GM12874 (cell line): ENCODE data around the gene BEND6.

ENCODE experiments used
- CTCF ChIP-seq: IDR thresholded peaks from 2 replicates; pipeline ENCODE4 v1.5.1; 2011; ENCODE audit warnings: low read depth, mild to moderate bottlenecking, control low read depth, low read length, moderate library complexity; ENCODE audit not compliant: insufficient read depth

The BEND6 gene

GRCh38 chr6:57021086-57021720, 66.3 kb downstream of the BEND6 start:
- peak; percentile 20; the same call in 1 of the 2 replicates for TF ChIP-seq CTCF

GRCh38 chr6:57024321-57024720, 69.4 kb downstream of the BEND6 start:
- no peak for TF ChIP-seq CTCF

- no peak for TF ChIP-seq CTCF
Observed at GRCh38 chr6:57024775-57025174, 69.9 kb downstream of the BEND6 start.

GRCh38 chr6:57026001-57026400, 71.1 kb downstream of the BEND6 start:
- TF ChIP-seq CTCF = no peak

GRCh38 chr6:57027301-57027700, 72.4 kb downstream of the BEND6 start:
- no peak for TF ChIP-seq CTCF

- no peak for TF ChIP-seq CTCF
Observed at GRCh38 chr6:57029213-57029612, 74.3 kb downstream of the BEND6 start.

- TF ChIP-seq CTCF = no peak
Observed at GRCh38 chr6:57033228-57033627, 78.3 kb downstream of the BEND6 start.

GRCh38 chr6:57035549-57035948, 80.6 kb downstream of the BEND6 start:
- TF ChIP-seq CTCF = no peak
